Measurements from ENCODE around the gene STXBP5L. TPM values are rescaled to one million over a fixed set of nuclear protein-coding genes. Genes with fewer than 3 reads are reported as not detected.
"Not testable (repeated sequence)": the region's sequence is repeated elsewhere in the genome, so short reads cannot be mapped to it uniquely, and the experiment has no call there.

The STXBP5L gene
- total RNA-seq, 4 donors from 2014 or later, result not detected

DNA sequence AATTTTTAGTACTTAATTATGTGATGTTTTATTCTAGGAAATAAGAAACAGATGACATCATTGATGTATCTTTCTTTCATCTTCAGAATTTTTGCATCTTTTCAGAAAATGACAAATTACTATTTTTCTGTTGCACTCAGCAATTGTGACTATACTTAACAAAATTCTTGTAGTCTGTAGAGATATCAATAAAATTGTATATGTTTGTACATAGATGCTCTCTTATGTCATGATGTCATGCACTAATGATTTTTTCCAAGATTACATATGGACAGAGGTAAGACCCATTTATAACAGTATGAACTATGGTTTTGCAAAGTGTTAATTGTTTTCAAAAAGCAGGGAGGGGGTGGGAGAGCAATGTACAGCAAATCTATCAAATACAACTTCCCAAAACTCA is 516.5 kb downstream of the STXBP5L start:
- ATAC-seq (ENCODE audit: low FRiP score) (no peak), DNase-seq (ENCODE audit: low spot score) (no peak)
- TF ChIP-seq, protein P1, sequence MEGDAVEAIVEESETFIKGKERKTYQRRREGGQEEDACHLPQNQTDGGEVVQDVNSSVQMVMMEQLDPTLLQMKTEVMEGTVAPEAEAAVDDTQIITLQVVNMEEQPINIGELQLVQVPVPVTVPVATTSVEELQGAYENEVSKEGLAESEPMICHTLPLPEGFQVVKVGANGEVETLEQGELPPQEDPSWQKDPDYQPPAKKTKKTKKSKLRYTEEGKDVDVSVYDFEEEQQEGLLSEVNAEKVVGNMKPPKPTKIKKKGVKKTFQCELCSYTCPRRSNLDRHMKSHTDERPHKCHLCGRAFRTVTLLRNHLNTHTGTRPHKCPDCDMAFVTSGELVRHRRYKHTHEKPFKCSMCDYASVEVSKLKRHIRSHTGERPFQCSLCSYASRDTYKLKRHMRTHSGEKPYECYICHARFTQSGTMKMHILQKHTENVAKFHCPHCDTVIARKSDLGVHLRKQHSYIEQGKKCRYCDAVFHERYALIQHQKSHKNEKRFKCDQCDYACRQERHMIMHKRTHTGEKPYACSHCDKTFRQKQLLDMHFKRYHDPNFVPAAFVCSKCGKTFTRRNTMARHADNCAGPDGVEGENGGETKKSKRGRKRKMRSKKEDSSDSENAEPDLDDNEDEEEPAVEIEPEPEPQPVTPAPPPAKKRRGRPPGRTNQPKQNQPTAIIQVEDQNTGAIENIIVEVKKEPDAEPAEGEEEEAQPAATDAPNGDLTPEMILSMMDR (IDR thresholded peaks at IDR 0.05), result no peak

DNA sequence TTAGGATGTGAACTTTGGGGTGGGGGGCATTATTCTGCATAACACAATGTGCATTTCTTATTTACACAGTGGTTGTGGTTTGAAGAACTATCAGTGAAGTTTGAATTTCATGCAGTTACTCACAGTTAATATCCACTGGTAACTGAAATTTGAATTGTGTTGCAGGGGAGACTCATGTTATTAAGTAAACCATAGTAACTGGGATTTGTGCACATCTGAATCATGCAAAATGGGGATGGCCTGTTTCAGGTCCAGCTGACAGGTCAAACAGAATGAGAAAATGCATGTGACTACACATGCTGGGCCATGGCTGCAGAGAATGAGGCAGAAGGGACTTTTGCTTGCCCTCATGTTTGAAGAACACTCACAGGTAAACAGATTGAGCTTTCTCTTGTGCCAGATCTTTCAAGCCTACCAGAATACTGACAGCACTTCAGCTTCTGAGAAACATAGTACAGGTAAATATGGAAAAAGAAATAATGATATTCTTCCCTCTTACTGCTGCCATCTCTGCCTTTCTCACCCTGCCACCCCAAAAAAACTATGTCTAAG is 522.7 kb downstream of the STXBP5L start:
- no peak for ATAC-seq (ENCODE audit: low FRiP score)
- TF ChIP-seq, protein P1 (IDR thresholded peaks at IDR 0.05), result no peak
- no peak for DNase-seq (ENCODE audit: low spot score)

DNA sequence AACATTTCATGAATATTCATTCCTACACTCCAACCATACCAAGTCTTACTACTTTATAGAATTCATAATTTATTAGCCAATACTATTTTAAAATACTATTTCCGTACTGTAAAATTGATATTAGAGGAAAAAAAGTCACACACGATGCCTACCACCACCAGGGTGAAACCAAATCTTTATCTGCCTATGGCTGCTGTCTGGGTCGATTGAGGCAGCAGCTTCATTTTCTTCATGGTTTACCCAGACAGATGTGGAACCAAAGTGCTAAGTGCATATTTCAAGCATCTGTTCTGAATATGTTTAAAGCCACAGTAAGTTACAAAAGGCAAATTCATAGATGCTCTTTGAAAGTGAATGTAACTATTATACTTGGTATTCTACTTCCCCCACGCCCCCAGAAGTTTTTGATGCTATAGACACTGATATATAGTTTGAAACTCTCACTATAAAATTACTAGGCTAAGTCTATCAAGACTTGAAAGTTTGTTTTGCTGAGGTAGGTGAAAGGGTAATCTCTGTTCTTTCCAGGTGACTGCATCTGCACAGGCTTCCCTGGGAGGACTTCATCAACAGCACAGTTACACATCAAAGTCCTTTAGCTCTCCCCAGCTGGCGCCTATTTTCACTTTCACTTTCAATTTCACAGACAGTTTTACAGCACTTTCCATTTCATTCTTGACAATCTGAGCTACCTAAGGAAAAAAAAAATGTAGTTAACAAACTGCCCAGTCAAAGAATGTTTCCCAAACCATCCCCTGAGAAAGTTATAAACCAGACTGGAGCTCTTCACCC is 523.9 kb downstream of the STXBP5L start:
- TF ChIP-seq, protein P1 (IDR thresholded peaks at IDR 0.05), result no peak
- no peak for DNase-seq (ENCODE audit: low spot score)
- ATAC-seq (ENCODE audit: low FRiP score), result no peak

DNA sequence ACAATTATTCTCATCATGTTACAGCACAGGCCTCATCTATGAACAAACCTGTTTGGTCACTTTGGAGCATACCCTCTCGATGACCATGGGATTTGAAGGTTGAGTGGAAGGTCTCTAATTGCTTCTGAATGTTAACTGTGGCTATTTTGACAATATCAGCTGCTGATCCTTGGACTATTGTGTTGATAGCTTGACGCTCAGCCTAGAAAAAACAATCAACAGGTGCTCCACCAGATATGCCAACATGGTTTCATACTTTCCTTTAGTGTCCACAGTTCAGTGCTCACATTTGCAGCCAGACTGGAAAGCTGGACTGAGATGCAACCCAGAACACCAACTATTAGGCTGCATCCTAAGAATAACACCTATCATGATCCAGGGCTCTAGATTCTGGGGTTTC is 528.1 kb downstream of the STXBP5L start:
- ATAC-seq (ENCODE audit: low FRiP score), result no peak
- TF ChIP-seq, protein P1 (IDR thresholded peaks at IDR 0.05), result no peak
- no peak for DNase-seq (ENCODE audit: low spot score)

DNA sequence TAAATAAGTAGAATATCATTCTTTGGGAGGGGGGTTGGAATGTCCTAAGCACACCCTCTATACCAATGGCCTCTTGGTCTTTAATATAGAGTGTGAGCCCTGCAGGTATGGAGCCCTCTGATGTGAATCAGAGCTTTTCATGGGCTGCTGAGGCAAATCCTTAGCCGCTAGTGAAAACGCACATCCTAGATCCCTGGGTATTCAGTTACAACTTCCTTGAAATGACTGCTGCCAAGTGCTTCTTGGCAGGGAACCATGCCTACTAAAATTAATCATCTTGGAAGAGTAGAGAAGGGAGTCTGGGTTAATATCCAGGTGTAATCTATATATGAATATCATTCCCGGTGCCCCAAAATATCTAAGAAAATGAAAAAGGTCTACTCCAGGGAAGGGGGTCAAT is 528.6 kb downstream of the STXBP5L start:
- DNase-seq (ENCODE audit: low spot score) (no peak), ATAC-seq (ENCODE audit: low FRiP score) (no peak)
- TF ChIP-seq, protein P1 (IDR thresholded peaks at IDR 0.05), result no peak

DNA sequence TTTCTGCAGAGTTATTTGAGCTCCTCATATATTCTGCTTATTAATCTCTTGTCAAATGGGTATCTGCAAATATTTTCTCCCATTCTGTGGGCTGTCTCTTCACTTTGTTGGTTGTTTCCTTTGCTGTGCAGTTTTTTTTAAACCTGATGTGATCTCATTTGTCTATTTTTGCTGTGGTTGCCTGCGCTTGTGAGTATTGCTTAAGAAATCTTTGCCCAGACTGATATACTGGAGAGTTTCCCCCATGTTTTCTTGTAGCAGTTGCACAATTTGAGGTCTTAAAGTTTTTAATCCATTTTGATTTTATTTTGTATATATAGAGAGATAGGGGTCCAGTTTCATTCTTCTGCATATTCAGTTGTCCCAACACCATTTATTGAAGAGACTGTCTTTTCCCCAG is 535.5 kb downstream of the STXBP5L start:
- DNase-seq (ENCODE audit: low spot score) (no peak), ATAC-seq (ENCODE audit: low FRiP score) (no peak)
- TF ChIP-seq, protein P1 (IDR thresholded peaks at IDR 0.05), result no peak

DNA sequence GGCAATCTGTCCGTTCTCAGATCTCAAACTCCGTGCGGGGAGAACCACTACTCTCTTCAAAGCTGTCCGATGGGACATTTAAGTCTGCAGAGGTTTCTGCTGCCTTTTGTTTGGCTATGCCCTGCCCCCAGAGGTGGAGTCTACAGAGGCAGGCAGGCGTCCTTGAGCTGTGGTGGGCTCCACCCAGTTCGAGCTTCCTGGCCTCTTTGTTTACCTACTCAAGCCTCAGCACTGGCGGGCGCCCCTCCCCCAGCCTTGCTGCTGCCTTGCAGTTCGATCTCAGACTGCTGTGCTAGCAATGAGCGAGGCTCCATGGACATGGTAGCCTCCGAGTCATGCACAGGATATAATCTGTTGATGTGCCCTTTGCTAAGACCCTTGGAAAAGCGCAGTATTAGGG is 543.7 kb downstream of the STXBP5L start:
- not testable (repeated sequence) for ATAC-seq (ENCODE audit: low FRiP score); DNase-seq (ENCODE audit: low spot score)

Data from omental fat pad (tissue), 4 donors.